SK-N-SH (cell line): ENCODE results near the gene RAE1. TPM values are rescaled to one million over a fixed set of nuclear protein-coding genes. Genes with fewer than 3 reads are reported as not detected.

Experiments used
- CTCF ChIA-PET: fragments of 300-600, 350-600 bp; formaldehyde crosslinking; extraction: SDS; loops from one replicate; lab custom pipeline; 2021; lab: Yijun Ruan, JAX
- POLR2A ChIA-PET: fragments of 350-600 bp; sonication (Branson Sonifier 250); formaldehyde crosslinking; extraction: SDS; loops from one replicate; lab custom pipeline; 2020; ENCODE audit warnings: antibody characterized with exemption, inconsistent platforms; lab: Yijun Ruan, JAX
- DNase-seq: peaks from one replicate; pipeline ENCODE4 v3.0.0; 2012
- H2AFZ ChIP-seq: fragments of 200-600 bp; sonication (generic); 2 replicates; pipeline ENCODE4 v1.8.1; 2016; ENCODE audit warnings: antibody characterized with exemption, mild to moderate bottlenecking, low read depth
- H3F3A ChIP-seq: fragments of 200-600 bp; sonication (generic); replicated peaks from 2 replicates; pipeline ENCODE3; 2016; ENCODE audit warnings: antibody characterized with exemption, mild to moderate bottlenecking; ENCODE audit not compliant: insufficient read depth
- H3K27ac ChIP-seq, 2 experiments: fragments of 200-500 bp in 1 of 2; fragments of 200-600 bp in 1 of 2; sonication (Bioruptor generic) in 1 of 2; sonication (generic), shearing (Covaris generic) in 1 of 2; 2 replicates each; pipeline versions ENCODE4 v1.5.1 to v1.6.1; 2014 to 2016; ENCODE audit warnings: low read depth in 2 of 2, inconsistent platforms in 1 of 2, low read length in 1 of 2, mild to moderate bottlenecking in 1 of 2, mixed read lengths in 1 of 2
- H3K27me3 ChIP-seq: fragments of 200-600 bp; sonication (generic), shearing (Covaris generic); 2 replicates; pipeline ENCODE4 v1.6.1; 2016; ENCODE audit warnings: mixed run types; ENCODE audit not compliant: insufficient read depth
- H3K36me3 ChIP-seq, 2 experiments: fragments of 200-500 bp in 1 of 2; fragments of 200-600 bp in 1 of 2; sonication (Bioruptor generic) in 1 of 2; sonication (generic) in 1 of 2; replicated peaks in 1 of 2; 2 replicates each; pipeline versions ENCODE3 to v1.5.1; 2014 to 2016; ENCODE audit warnings: low read length in 1 of 2, mild to moderate bottlenecking in 1 of 2; ENCODE audit not compliant: insufficient read depth in 2 of 2, control insufficient read depth in 1 of 2
- H3K4me1 ChIP-seq, 2 experiments: fragments of 200-500 bp in 1 of 2; fragments of 200-600 bp in 1 of 2; sonication (Bioruptor generic) in 1 of 2; sonication (generic), shearing (Covaris generic) in 1 of 2; 2 replicates each; pipeline versions ENCODE4 v1.5.1 to v1.6.1; 2014 to 2016; ENCODE audit warnings: low read depth in 1 of 2, low read length in 1 of 2, mixed run types in 1 of 2; ENCODE audit not compliant: insufficient read depth in 2 of 2, control insufficient read depth in 1 of 2
- H3K4me2 ChIP-seq: fragments of 200-600 bp; sonication (generic), shearing (Covaris generic); 2 replicates; pipeline ENCODE4 v1.6.1; 2017; ENCODE audit warnings: mixed run types
- H3K4me3 ChIP-seq, 2 experiments: fragments of 200-500 bp in 1 of 2; fragments of 200-600 bp in 1 of 2; sonication (Bioruptor generic) in 1 of 2; sonication (generic), shearing (Covaris generic) in 1 of 2; 2 replicates each; pipeline versions ENCODE4 v1.5.1 to v1.8.1; 2014 to 2016; ENCODE audit warnings: low read depth in 2 of 2, inconsistent platforms in 1 of 2, low read length in 1 of 2, mild to moderate bottlenecking in 1 of 2, mixed read lengths in 1 of 2, moderate library complexity in 1 of 2
- H3K79me2 ChIP-seq: fragments of 200-600 bp; sonication (generic); 2 replicates; pipeline ENCODE4 v1.8.1; 2017; ENCODE audit warnings: mild to moderate bottlenecking; ENCODE audit not compliant: insufficient read depth
- H3K9ac ChIP-seq: fragments of 200-600 bp; sonication (generic); 2 replicates; pipeline ENCODE4 v1.6.1; 2017; ENCODE audit warnings: mixed run types
- H3K9me2 ChIP-seq: fragments of 200-600 bp; sonication (generic); 2 replicates; pipeline ENCODE4 v1.6.1; 2017; ENCODE audit warnings: mixed run types
- H3K9me3 ChIP-seq: fragments of 200-600 bp; sonication (generic); 2 replicates; pipeline ENCODE4 v1.6.1; 2017; ENCODE audit warnings: mixed run types, mild to moderate bottlenecking, moderate library complexity
- H4K20me1 ChIP-seq: fragments of 200-600 bp; sonication (generic); 2 replicates; pipeline ENCODE4 v1.6.1; 2017; ENCODE audit warnings: mild to moderate bottlenecking, mixed run types; ENCODE audit not compliant: insufficient read depth
- CHD2 ChIP-seq: fragments of 150-350 bp; IDR thresholded peaks from 2 replicates; pipeline ENCODE4 v1.6.1; 2018; ENCODE audit warnings: low read length; ENCODE audit not compliant: partially characterized antibody
- ELF1 ChIP-seq: IDR thresholded peaks from 2 replicates; pipeline ENCODE4 v1.4.0; 2012
- EP300 ChIP-seq, 2 experiments: IDR thresholded peaks; 2 replicates each; pipeline versions ENCODE4 v1.4.0 to v1.6.1; 2012; ENCODE audit warnings: borderline replicate concordance in 1 of 2, low read depth in 1 of 2, low read length in 1 of 2
- EZH2phosphoT487 ChIP-seq: fragments of 200-600 bp; sonication (generic); IDR thresholded peaks from 2 replicates; pipeline ENCODE4 v1.6.1; 2017; ENCODE audit warnings: low read depth, mixed run types, mild to moderate bottlenecking, antibody characterized with exemption, moderate library complexity, borderline replicate concordance
- GABPA ChIP-seq: IDR thresholded peaks from 2 replicates; pipeline ENCODE4 v1.4.0; 2012; ENCODE audit warnings: low read depth, mild to moderate bottlenecking
- GATA2 ChIP-seq: sonication (generic); formaldehyde crosslinking; IDR thresholded peaks from 2 replicates; pipeline ENCODE4 v1.5.0; 2020; ENCODE audit warnings: mild to moderate bottlenecking, missing genetic modification reagents
- MEF2A ChIP-seq: IDR thresholded peaks from 2 replicates; pipeline ENCODE4 v1.4.0; 2012; ENCODE audit warnings: low read depth, borderline replicate concordance
- MXI1 ChIP-seq: IDR thresholded peaks from 2 replicates; pipeline ENCODE4 v1.6.1; 2012; ENCODE audit warnings: mild to moderate bottlenecking, low read depth, low read length, improper control_type of control experiment
- NFIC ChIP-seq: IDR thresholded peaks from 2 replicates; pipeline ENCODE4 v1.4.0; 2012; ENCODE audit warnings: borderline replicate concordance
- RFX5 ChIP-seq: IDR thresholded peaks from 2 replicates; pipeline ENCODE4 v1.6.1; 2012; ENCODE audit warnings: mild to moderate bottlenecking, improper control_type of control experiment, low read length
- RXRA ChIP-seq: IDR thresholded peaks from 2 replicates; pipeline ENCODE4 v1.4.0; 2012; ENCODE audit warnings: low read depth, mild to moderate bottlenecking, borderline replicate concordance
- SIN3A ChIP-seq: IDR thresholded peaks from 2 replicates; pipeline ENCODE4 v1.6.1; 2012; ENCODE audit warnings: low read depth, mild to moderate bottlenecking, low read length, moderate library complexity, borderline replicate concordance
- YY1 ChIP-seq: IDR thresholded peaks from 2 replicates; pipeline ENCODE4 v1.4.0; 2012; ENCODE audit warnings: low read depth, mild to moderate bottlenecking
- WGBS: methylation state at CpG from one replicate; pipeline ENCODE4 v1.1.6; 2017; ENCODE audit warnings: low lambda C conversion rate; 5-methylcytosine and 5-hydroxymethylcytosine counted together
- polyA plus RNA-seq, 3 experiments: library from polyadenylated mRNA; depleted of rRNA; stranded (reverse); fragments of >200 nt; gene quantifications; 2 replicates each; pipeline ENCODE4 v1.2.3, GENCODE V29; 2012
- TF ChIP-seq, protein P1 (sequence below): fragments of 150-350 bp; IDR thresholded peaks from 2 replicates; pipeline ENCODE4 v1.6.1; 2016; ENCODE audit warnings: mild to moderate bottlenecking, low read depth, low read length
- TF ChIP-seq, protein P2 (sequence below): IDR thresholded peaks from 2 replicates; pipeline ENCODE4 v1.4.0; 2012; ENCODE audit warnings: low read depth, borderline replicate concordance
- TF ChIP-seq, protein P3 (sequence below): IDR thresholded peaks from 2 replicates; pipeline ENCODE4 v1.6.1; 2012; ENCODE audit warnings: mild to moderate bottlenecking, low read depth, low read length, moderate library complexity
- TF ChIP-seq, protein P4 (sequence below): fragments of 150-350 bp; IDR thresholded peaks from 2 replicates; pipeline ENCODE4 v1.6.1; 2017; ENCODE audit warnings: antibody characterized with exemption, low read length, low read depth, borderline replicate concordance

The RAE1 gene
- polyA plus RNA-seq, 1 of the 3 experiments (the other 2 are of a cell fraction), result 82.4 TPM

DNA sequence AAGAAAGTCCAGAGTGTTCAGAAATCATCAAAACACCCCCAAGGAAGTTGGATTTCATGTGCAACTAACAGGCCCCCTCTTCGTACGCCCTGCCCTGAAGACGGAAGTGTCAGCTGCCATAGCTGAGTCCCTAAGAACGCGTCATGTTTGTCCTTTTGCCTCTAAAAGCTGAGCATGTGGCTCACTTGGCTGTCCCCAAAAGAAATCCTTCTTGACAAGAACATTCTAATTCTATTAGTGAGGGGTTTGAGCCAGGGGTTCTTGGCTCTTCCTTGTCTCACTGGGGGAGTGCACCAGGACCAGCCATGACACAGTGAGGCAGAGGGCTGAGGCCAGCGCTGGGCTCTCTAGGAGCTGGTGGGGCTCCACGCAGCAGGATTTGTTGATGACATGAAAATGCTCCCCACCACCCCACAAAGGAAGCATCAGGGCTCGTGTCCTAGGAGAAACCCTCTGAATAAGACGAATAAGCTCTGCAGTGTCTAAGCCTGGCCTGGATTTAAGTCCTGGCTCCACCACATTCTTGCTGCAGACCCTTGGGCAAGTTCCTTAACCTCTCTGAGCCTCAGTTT, 41.4 kb upstream of the RAE1 start:
- CTCF ChIA-PET, result interaction anchor here (1.6 to 2.1 kb wide), 3 partner anchors 16 to 36 kb away, joined by 4 to 8 read pairs (median 4); no protein-coding TSS in a partner anchor

More for the DNA sequence above, 41.4 kb upstream of the RAE1 start:
- no peaks in the 10 kb centered on the region for H3K36me3 ChIP-seq
- no peak for DNase-seq
- no peak overlapping the region for H3K27ac ChIP-seq
- POLR2A ChIA-PET, result no interaction called here
- no peak overlapping the region for H2AFZ ChIP-seq
- no peaks in the 10 kb centered on the region for H3K9me2 ChIP-seq
- H3K79me2 ChIP-seq, result no peaks in the 10 kb centered on the region
- H3K4me1 ChIP-seq, result peaks cover 0 to 6% of the 10 kb centered on the region in 2 experiments; a peak in 1 of 4 replicates
- H3K27me3 ChIP-seq, result no peaks in the 10 kb centered on the region
- 49% methylated on average over 7 of the region's 9 CpGs for WGBS
- TF ChIP-seq GATA2 (CRISPR knock-in tag) (no peak), MXI1 (no peak), EP300 (IDR thresholded peaks at IDR 0.05; ENCODE audit: borderline replicate concordance in 1 of 2, low read depth in 1 of 2, low read length in 1 of 2) (no peak), MEF2A (no peak), ELF1 (no peak), YY1 (no peak), CHD2 (no peak), EZH2phosphoT487 (no peak), SIN3A (no peak), RFX5 (no peak), GABPA (no peak), RXRA (no peak), NFIC (no peak)
- TF ChIP-seq, protein P1, sequence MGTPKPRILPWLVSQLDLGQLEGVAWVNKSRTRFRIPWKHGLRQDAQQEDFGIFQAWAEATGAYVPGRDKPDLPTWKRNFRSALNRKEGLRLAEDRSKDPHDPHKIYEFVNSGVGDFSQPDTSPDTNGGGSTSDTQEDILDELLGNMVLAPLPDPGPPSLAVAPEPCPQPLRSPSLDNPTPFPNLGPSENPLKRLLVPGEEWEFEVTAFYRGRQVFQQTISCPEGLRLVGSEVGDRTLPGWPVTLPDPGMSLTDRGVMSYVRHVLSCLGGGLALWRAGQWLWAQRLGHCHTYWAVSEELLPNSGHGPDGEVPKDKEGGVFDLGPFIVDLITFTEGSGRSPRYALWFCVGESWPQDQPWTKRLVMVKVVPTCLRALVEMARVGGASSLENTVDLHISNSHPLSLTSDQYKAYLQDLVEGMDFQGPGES, result no peak
- TF ChIP-seq, protein P2, sequence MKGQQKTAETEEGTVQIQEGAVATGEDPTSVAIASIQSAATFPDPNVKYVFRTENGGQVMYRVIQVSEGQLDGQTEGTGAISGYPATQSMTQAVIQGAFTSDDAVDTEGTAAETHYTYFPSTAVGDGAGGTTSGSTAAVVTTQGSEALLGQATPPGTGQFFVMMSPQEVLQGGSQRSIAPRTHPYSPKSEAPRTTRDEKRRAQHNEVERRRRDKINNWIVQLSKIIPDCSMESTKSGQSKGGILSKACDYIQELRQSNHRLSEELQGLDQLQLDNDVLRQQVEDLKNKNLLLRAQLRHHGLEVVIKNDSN, result no peak
- TF ChIP-seq, protein P3, sequence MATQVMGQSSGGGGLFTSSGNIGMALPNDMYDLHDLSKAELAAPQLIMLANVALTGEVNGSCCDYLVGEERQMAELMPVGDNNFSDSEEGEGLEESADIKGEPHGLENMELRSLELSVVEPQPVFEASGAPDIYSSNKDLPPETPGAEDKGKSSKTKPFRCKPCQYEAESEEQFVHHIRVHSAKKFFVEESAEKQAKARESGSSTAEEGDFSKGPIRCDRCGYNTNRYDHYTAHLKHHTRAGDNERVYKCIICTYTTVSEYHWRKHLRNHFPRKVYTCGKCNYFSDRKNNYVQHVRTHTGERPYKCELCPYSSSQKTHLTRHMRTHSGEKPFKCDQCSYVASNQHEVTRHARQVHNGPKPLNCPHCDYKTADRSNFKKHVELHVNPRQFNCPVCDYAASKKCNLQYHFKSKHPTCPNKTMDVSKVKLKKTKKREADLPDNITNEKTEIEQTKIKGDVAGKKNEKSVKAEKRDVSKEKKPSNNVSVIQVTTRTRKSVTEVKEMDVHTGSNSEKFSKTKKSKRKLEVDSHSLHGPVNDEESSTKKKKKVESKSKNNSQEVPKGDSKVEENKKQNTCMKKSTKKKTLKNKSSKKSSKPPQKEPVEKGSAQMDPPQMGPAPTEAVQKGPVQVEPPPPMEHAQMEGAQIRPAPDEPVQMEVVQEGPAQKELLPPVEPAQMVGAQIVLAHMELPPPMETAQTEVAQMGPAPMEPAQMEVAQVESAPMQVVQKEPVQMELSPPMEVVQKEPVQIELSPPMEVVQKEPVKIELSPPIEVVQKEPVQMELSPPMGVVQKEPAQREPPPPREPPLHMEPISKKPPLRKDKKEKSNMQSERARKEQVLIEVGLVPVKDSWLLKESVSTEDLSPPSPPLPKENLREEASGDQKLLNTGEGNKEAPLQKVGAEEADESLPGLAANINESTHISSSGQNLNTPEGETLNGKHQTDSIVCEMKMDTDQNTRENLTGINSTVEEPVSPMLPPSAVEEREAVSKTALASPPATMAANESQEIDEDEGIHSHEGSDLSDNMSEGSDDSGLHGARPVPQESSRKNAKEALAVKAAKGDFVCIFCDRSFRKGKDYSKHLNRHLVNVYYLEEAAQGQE, result no peak
- TF ChIP-seq, protein P4, sequence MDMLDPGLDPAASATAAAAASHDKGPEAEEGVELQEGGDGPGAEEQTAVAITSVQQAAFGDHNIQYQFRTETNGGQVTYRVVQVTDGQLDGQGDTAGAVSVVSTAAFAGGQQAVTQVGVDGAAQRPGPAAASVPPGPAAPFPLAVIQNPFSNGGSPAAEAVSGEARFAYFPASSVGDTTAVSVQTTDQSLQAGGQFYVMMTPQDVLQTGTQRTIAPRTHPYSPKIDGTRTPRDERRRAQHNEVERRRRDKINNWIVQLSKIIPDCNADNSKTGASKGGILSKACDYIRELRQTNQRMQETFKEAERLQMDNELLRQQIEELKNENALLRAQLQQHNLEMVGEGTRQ, result no peak
- no peak overlapping the region for H3K4me2 ChIP-seq
- H3K9me3 ChIP-seq, result no peaks in the 10 kb centered on the region
- H3K9ac ChIP-seq, result no peak overlapping the region
- H3K4me3 ChIP-seq, result no peak overlapping the region
- no peaks in the 10 kb centered on the region for H4K20me1 ChIP-seq
- H3F3A ChIP-seq, result no peaks in the 10 kb centered on the region
